Psoas muscle (tissue), 8 donors: ENCODE results near the gene PRR22. TPM values are rescaled to one million over a fixed set of nuclear protein-coding genes. Genes with fewer than 3 reads are reported as not detected.
A peak's percentile ranks its signal among the peaks of the same experiment; 100 is the strongest.

Experiments
- ATAC-seq, 4 donors: fragments of 200-7000 bp; cut with Tn5 transposase; one replicate each; pipeline ENCODE4 v1.9.1; 2020; ENCODE audit warnings: moderate library complexity in 3 of 4, mild to moderate bottlenecking in 2 of 4
- DNase-seq, 2 donors: peaks; one replicate each; pipeline ENCODE4 v3.0.0-alpha.2; 2020
- H3K27ac ChIP-seq: fragments of 200-600 bp; one replicate; pipeline ENCODE4 v1.8.0; 2022
- H3K27me3 ChIP-seq, 3 donors: fragments of 200-600 bp in 1 of 3; one replicate each; pipeline versions ENCODE4 v1.6.1 to v1.8.0; 2013 to 2022; ENCODE audit warnings: low read length in 2 of 3, mild to moderate bottlenecking in 2 of 3, moderate library complexity in 1 of 3; ENCODE audit not compliant: insufficient read depth in 3 of 3
- H3K36me3 ChIP-seq, 2 donors: fragments of 200-600 bp in 1 of 2; one replicate each; pipeline versions ENCODE4 v1.6.1 to v1.8.0; 2013 to 2022; ENCODE audit warnings: low read depth in 1 of 2, mild to moderate bottlenecking in 1 of 2, moderate library complexity in 1 of 2; ENCODE audit not compliant: insufficient read depth in 1 of 2
- H3K4me1 ChIP-seq: fragments of 200-600 bp; one replicate; pipeline ENCODE4 v1.8.0; 2022
- H3K4me3 ChIP-seq: fragments of 200-600 bp; one replicate; pipeline ENCODE4 v1.8.0; 2022; ENCODE audit warnings: mild to moderate bottlenecking
- H3K9me3 ChIP-seq: fragments of 200-600 bp; one replicate; pipeline ENCODE4 v1.8.0; 2022
- whole genome bisulfite sequencing, 3 donors: extraction: QIAGEN DNeasy Blood & Tissue Kit; methylation state at CpG; one replicate each; pipeline versions ENCODE4 v1.1.6 to v1.1.7; 2013; 5-methylcytosine and 5-hydroxymethylcytosine counted together
- intact Hi-C, 2 donors: fragments of 100-400 bp; cut with DNase I; formaldehyde crosslinking; loops; one replicate each; pipeline versions ENCODE4 v1.11.0 to v1.14.2; 2022
- polyA plus RNA-seq, 3 donors: library from polyadenylated mRNA; stranded (reverse); fragments of 200-250 nt; gene quantifications; one replicate each; pipeline ENCODE4 v1.2.3, GENCODE V29; 2013
- total RNA-seq, 4 donors: library from RNA; stranded (reverse); fragmentation: NEBNext Ultra II Directional in 2 of 4; extraction: Animal tissue kit (Norgen Biotek cat#: 25700) in 2 of 4; gene quantifications; one replicate each; pipeline versions ENCODE4 v1.2.1 to v1.2.4, GENCODE V29; 2021 to 2023
- TF ChIP-seq, protein P1 (sequence below): fragments of 200-600 bp; IDR thresholded peaks from one replicate; pipeline ENCODE4 v1.8.0; 2022; ENCODE audit warnings: antibody characterized with exemption
- donor health status: healthy with polysubstance abuse.
- donor health status: DM: no; HTN: no; CAD: no; lungs with moderate emphysema.
- donor health status: Bipolar disorder and iron deficiency.
- donor health status: healthy.
- donor health status: DM: yes; HTN: yes; CAD: no.
- donor health status: DM: no; HTN: no; CAD: no.
- donor health status: DM: no; HTN: no; CAD: no.
- donor health status: DM: yes; HTN: yes; CAD: no.

PRR22 gene
- total and polyA plus RNA-seq, 7 donors: 0.57 to 2.7 (median 1.2) TPM

DNA sequence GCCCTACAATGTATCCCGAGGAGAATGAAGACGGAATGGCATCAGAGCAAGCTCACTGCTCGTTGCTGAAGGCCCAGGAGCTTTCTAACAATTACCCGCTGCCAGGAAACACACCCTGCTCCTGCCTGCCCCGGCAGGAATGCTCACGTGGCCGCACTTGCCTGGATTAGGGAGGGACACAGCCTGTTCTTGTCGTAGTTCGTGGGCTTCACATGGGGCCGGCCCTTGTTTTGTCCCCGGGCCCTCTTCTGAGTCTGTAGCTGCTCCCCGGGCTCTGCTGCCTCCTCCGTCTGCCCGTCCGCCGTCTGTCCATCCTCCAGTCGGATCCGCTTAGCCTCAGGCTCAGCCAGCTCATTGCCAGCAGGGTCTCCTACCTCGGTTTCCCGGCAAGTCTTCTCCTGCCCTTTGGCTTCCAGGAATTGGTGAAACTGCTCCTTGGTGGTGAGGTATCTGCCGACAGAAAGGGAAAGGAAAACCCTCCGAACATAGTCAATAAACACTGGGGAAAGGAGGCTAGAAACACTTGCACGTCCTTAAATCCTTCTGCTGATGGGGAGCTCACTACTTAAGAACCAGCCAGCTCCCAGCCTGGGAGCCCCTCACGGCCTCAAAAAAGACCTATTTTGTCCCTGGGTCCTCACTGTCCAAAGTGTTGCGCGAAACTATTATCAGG, 5.5 kb upstream of the PRR22 start:
- DNase-seq: no peak
- Histone ChIP-seq H3K27me3 (peaks cover 0 to 2% (median 0%) of the 10 kb centered on the region in 3 donors), H3K27ac (peak overlapping the region; percentile 100), H3K4me1 (peaks cover 7% of the 10 kb centered on the region), H3K36me3 (peaks cover 4 to 51% of the 10 kb centered on the region in 2 donors), H3K9me3 (no peaks in the 10 kb centered on the region), H3K4me3 (peak overlapping the region; percentile 90)
- WGBS, 3 donors: 69 to 72% (median 72%) methylated on average over 26 of the region's 26 CpGs
- intact Hi-C loops: loop anchor here in 1 of 2 donors (5.0 kb wide), 1 partner anchor 68 kb away; the partner anchor contains the start of genes CATSPERD and LONP1
- ATAC-seq: no peak
- TF ChIP-seq, protein P1, sequence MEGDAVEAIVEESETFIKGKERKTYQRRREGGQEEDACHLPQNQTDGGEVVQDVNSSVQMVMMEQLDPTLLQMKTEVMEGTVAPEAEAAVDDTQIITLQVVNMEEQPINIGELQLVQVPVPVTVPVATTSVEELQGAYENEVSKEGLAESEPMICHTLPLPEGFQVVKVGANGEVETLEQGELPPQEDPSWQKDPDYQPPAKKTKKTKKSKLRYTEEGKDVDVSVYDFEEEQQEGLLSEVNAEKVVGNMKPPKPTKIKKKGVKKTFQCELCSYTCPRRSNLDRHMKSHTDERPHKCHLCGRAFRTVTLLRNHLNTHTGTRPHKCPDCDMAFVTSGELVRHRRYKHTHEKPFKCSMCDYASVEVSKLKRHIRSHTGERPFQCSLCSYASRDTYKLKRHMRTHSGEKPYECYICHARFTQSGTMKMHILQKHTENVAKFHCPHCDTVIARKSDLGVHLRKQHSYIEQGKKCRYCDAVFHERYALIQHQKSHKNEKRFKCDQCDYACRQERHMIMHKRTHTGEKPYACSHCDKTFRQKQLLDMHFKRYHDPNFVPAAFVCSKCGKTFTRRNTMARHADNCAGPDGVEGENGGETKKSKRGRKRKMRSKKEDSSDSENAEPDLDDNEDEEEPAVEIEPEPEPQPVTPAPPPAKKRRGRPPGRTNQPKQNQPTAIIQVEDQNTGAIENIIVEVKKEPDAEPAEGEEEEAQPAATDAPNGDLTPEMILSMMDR: no peak

DNA sequence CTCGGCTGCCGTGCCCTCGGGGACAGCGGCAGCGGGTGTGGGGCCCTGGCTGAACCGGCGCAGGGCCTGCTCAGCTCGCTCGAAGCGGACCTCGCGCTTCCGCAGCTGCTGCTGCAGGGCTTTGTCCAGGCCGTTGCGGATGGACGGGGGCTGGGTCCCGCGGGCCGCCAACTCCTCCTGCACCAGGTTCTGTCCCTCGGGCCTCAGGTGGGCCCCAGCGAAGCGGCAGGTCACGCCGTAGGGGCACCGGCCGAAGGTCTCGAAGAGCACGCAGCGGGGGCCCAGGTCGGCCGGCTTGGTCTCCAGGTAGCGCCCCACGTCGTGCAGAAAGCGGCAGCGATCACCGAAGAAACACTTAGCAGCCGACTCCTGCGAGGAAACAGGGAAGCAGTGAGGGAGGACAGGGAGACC, 4.8 kb upstream of the PRR22 start:
- DNase-seq (no peak), ATAC-seq (no peak)
- Histone ChIP-seq H3K9me3 (no peaks in the 10 kb centered on the region), H3K27ac (no peak overlapping the region), H3K4me3 (no peak overlapping the region), H3K36me3 (peaks cover 4 to 58% of the 10 kb centered on the region in 2 donors), H3K27me3 (no peaks in the 10 kb centered on the region), H3K4me1 (peaks cover 7% of the 10 kb centered on the region)
- TF ChIP-seq, protein P1: no peak
- 94 to 96% (median 95%) methylated on average over 38 to 39 of the region's 39 CpGs for WGBS, 3 donors
- intact Hi-C loops: no loop called here

DNA sequence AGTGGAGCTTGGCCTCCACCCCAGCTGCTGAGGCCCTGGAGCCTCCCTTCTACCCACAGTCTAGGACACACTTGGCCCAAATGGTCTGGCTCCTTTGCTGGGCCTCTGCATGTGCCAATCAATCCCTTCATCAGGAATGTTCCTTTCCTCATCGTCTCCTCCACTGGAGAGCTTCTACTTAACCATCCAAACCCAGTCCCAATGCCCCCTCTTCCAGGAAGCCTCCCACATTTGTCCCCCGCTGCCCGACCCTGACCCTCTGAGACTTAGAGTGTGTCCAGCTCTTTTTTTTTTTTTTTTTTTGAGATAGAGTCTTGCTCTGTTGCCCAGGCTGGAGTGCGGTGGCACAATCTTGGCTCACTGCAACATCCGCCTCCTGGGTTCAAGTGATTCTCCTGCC, 3.9 kb upstream of the PRR22 start:
- WGBS, 3 donors: 80 to 96% (median 89%) methylated on average over 5 of the region's 5 CpGs
- Histone ChIP-seq H3K4me3 (no peak overlapping the region), H3K4me1 (peaks cover 7% of the 10 kb centered on the region), H3K36me3 (peaks cover 4 to 66% of the 10 kb centered on the region in 2 donors), H3K27ac (no peak overlapping the region), H3K9me3 (no peaks in the 10 kb centered on the region), H3K27me3 (no peaks in the 10 kb centered on the region)
- ATAC-seq (no peak), DNase-seq (no peak)
- intact Hi-C loops: no loop called here
- TF ChIP-seq, protein P1: no peak

DNA sequence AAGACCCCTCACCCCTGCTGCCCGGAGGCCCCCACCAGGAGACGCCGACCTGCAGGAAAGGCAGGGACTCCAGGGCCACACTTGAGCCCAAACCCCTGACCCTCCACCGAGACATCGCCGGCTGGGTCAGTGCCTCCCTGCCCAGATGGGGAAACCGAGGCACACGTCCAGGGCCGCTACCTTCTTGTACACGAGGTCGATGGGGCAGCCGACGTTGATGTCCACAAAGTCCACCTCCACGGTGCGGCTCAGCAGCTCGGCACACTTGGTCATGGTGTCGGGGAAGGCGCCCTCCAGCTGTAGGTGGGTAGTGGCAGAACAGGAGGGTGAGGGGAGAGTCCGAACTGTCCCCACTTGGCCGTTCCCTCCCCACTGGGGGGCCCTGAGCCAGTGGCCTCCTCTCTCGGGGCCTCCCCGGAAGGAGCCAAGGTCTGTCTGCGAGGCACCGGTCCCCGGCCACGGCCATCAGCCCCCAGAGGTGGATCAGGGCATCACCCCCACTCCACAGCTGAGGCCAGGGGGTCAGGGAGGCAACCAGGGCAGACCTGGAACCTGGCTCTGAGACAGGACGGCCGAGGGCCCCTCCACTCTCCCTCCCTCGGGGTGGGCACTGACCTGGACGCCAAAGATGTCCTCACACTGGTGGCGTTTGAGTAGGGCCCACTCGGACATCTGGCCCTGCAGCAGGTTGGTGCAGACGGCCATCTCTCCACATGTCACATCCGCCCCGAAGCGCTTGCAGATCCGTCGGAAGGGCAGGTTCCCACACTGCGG, 3.0 kb upstream of the PRR22 start:
- intact Hi-C loops: no loop called here
- no peak for ATAC-seq
- no peak overlapping the region for H3K4me3 ChIP-seq
- 87 to 89% (median 89%) methylated on average over 39 of the region's 39 CpGs for WGBS, 3 donors
- H3K4me1 ChIP-seq: peaks cover 7% of the 10 kb centered on the region
- TF ChIP-seq, protein P1: no peak
- H3K27me3 ChIP-seq: no peaks in the 10 kb centered on the region
- H3K9me3 ChIP-seq: no peaks in the 10 kb centered on the region
- no peak for DNase-seq
- no peak overlapping the region for H3K27ac ChIP-seq
- peaks cover 4 to 66% of the 10 kb centered on the region in 2 donors for H3K36me3 ChIP-seq
